Heart right ventricle (tissue), 16 donors: ENCODE measurements around the gene DUT. TPM values are rescaled to one million over a fixed set of nuclear protein-coding genes. Genes with fewer than 3 reads are reported as not detected.
A peak's percentile ranks its signal among the peaks of the same experiment; 100 is the strongest.

Source experiments
- ATAC-seq, 8 donors: fragments of 200-7000 bp; cut with Tn5 transposase; one replicate each; pipeline ENCODE4 v1.9.1; 2020; ENCODE audit warnings: mild to moderate bottlenecking in 8 of 8, moderate library complexity in 8 of 8, moderate number of reproducible peaks in 1 of 8
- DNase-seq, 2 donors: peaks; one replicate each; pipeline ENCODE4 v3.0.0-alpha.2; 2020
- H3K27ac ChIP-seq, 10 donors: fragments of 200-600 bp; sonication (generic) in 2 of 10; one replicate each; pipeline versions ENCODE4 v1.5.0 to v1.8.0; 2020 to 2022; ENCODE audit warnings: mild to moderate bottlenecking in 3 of 10
- H3K27me3 ChIP-seq, 7 donors: fragments of 200-600 bp; one replicate each; pipeline ENCODE4 v1.8.0; 2021 to 2022; ENCODE audit warnings: mild to moderate bottlenecking in 2 of 7
- H3K36me3 ChIP-seq, 9 donors: fragments of 200-600 bp; sonication (generic) in 1 of 9; one replicate each; pipeline versions ENCODE4 v1.5.0 to v1.8.0; 2020 to 2022; ENCODE audit warnings: mild to moderate bottlenecking in 2 of 9
- H3K4me1 ChIP-seq, 9 donors: fragments of 200-600 bp; sonication (generic) in 1 of 9; one replicate each; pipeline versions ENCODE4 v1.5.0 to v1.8.0; 2020 to 2022; ENCODE audit warnings: mild to moderate bottlenecking in 4 of 9
- H3K4me3 ChIP-seq, 10 donors: fragments of 200-600 bp; sonication (generic) in 2 of 10; one replicate each; pipeline versions ENCODE4 v1.5.0 to v1.8.0; 2020 to 2022; ENCODE audit warnings: mild to moderate bottlenecking in 7 of 10, moderate library complexity in 2 of 10
- H3K9me3 ChIP-seq, 11 donors: fragments of 200-600 bp in 10 of 11; sonication (generic) in 2 of 11; one replicate each; pipeline versions ENCODE4 v1.5.0 to v1.8.0; 2013 to 2022; ENCODE audit warnings: mild to moderate bottlenecking in 2 of 11, control low read depth in 1 of 11, moderate library complexity in 1 of 11
- CTCF ChIP-seq, 9 donors: fragments of 200-600 bp; sonication (generic) in 2 of 9; IDR thresholded peaks; one replicate each; pipeline versions ENCODE4 v1.5.0 to v1.8.0; 2021 to 2022; ENCODE audit warnings: antibody characterized with exemption in 9 of 9, mild to moderate bottlenecking in 5 of 9, moderate library complexity in 1 of 9
- WGBS, 2 donors: extraction: QIAGEN DNeasy Blood & Tissue Kit; methylation state at CpG; one replicate each; pipeline ENCODE4 v1.1.7; 2013; ENCODE audit warnings: inconsistent platforms in 1 of 2; 5-methylcytosine and 5-hydroxymethylcytosine counted together
- intact Hi-C, 10 donors: fragments of 100-400 bp; cut with DNase I; formaldehyde crosslinking; loops; one replicate each; pipeline versions ENCODE4 v1.11.1 to v1.14.2; 2022
- polyA plus RNA-seq, 2 donors: library from polyadenylated mRNA; stranded (reverse); fragments of 200-250 nt; gene quantifications; one replicate each; pipeline ENCODE4 v1.2.3, GENCODE V29; 2013
- total RNA-seq, 10 donors: library from RNA; stranded (reverse); fragmentation: NEBNext Ultra II Directional in 3 of 10; extraction: Animal tissue kit (Norgen Biotek cat#: 25700) in 3 of 10; gene quantifications; one replicate each; pipeline versions ENCODE4 v1.2.1 to v1.2.4, GENCODE V29; 2021 to 2023
- donor health status: Arrhythmogenic right ventricular cardiomyopathy.
- donor health status: ischemic (EF 13 %, LVEDD 7.1; RV severe dilation, severe dysfunction).
- donor health status: healthy with polysubstance abuse.
- donor health status: DM: no; HTN: yes; CAD: no.
- donor health status: DM: no; HTN: no; CAD: no.
- donor health status: ischemic (EF 25% LVEDD 6.9; RV normal size, moderate dysfunction).
- donor health status: ischemic (EF 25% LVEDD 5.7; RV mildly dilated, moderate dysfunction).
- donor health status: healthy.
- donor health status: DM: yes; HTN: yes; CAD: no.
- donor health status: Ischemic cardiomyopathy.
- donor health status: ischemic (EF 35%, LVEDD 5.7; RV mildly dilated, moderate dysfunction).
- donor health status: nonischemic (EF 11% LVEDD 7.7; RV severe dilation, severe dysfunction).
- donor health status: DM: yes; HTN: yes; CAD: no.
- donor health status: PGD.
- donor health status: ischemic (EF 29% LVEDD 5.4; RV normal size, mild dysfunction).
- donor health status: nonischemic (EF 23%, LVEDD 6.1; RV moderate dilation, normal function).

Gene DUT
- total and polyA plus RNA-seq, 12 donors: 48.5 to 88.4 (median 62.7) TPM

GRCh38 chr15:48380198-48380597 lies 49.0 kb downstream of the DUT start:
- Histone ChIP-seq H3K4me3 (no peak overlapping the region), H3K9me3 (no peaks in the 10 kb centered on the region), H3K4me1 (peaks cover 0 to 6% (median 0%) of the 10 kb centered on the region in 9 donors), H3K27ac (no peak overlapping the region), H3K27me3 (peaks cover 0 to 3% (median 0%) of the 10 kb centered on the region in 7 donors), H3K36me3 (no peaks in the 10 kb centered on the region)
- TF ChIP-seq CTCF (IDR thresholded peaks at IDR 0.05): no peak
- WGBS, 2 donors: 87 to 88% methylated on average over 4 of the region's 4 CpGs
- DNase-seq (no peak), ATAC-seq (no peak)
- intact Hi-C loops: no loop called here

GRCh38 chr15:48381861-48382260 lies 50.6 kb downstream of the DUT start:
- ATAC-seq: no peak
- Histone ChIP-seq H3K36me3 (no peaks in the 10 kb centered on the region), H3K4me1 (peaks cover 0 to 9% (median 0%) of the 10 kb centered on the region in 9 donors), H3K27me3 (peaks cover 0 to 2% (median 0%) of the 10 kb centered on the region in 7 donors), H3K9me3 (no peaks in the 10 kb centered on the region), H3K27ac (no peak overlapping the region), H3K4me3 (no peak overlapping the region)
- no peak for TF ChIP-seq CTCF (IDR thresholded peaks at IDR 0.05)
- DNase-seq: no peak
- 56 to 60% methylated on average over 4 of the region's 4 CpGs for WGBS, 2 donors
- intact Hi-C loops: no loop called here

- no peak for TF ChIP-seq CTCF (IDR thresholded peaks at IDR 0.05)
- H3K9me3 ChIP-seq: no peaks in the 10 kb centered on the region
- H3K27me3 ChIP-seq: no peaks in the 10 kb centered on the region
- 95 to 97% methylated on average over 2 of the region's 2 CpGs for WGBS, 2 donors
- peaks cover 0 to 10% (median under 1%) of the 10 kb centered on the region in 9 donors for H3K4me1 ChIP-seq
- DNase-seq (no peak), ATAC-seq (no peak)
- intact Hi-C loops: no loop called here
- no peaks in the 10 kb centered on the region for H3K36me3 ChIP-seq
- H3K27ac ChIP-seq: no peak overlapping the region
- no peak overlapping the region for H3K4me3 ChIP-seq
These were observed 51.8 kb downstream of the DUT start for GRCh38 chr15:48383031-48383430.

GRCh38 chr15:48384616-48385015 lies 53.4 kb downstream of the DUT start:
- intact Hi-C loops: no loop called here
- no peak overlapping the region for H3K4me3 ChIP-seq
- H3K9me3 ChIP-seq: no peaks in the 10 kb centered on the region
- H3K4me1 ChIP-seq: peaks cover 0 to 24% (median 7%) of the 10 kb centered on the region in 9 donors
- peak overlapping the region in 1 of 10 donors; percentile 17 for H3K27ac ChIP-seq
- ATAC-seq (no peak), DNase-seq (no peak)
- no peaks in the 10 kb centered on the region for H3K27me3 ChIP-seq
- no peaks in the 10 kb centered on the region for H3K36me3 ChIP-seq
- WGBS, 2 donors: 79 to 80% methylated on average over 3 of the region's 3 CpGs
- TF ChIP-seq CTCF (IDR thresholded peaks at IDR 0.05): no peak
